ENCODE measurements around the gene GABPB1. TPM values are rescaled to one million over a fixed set of nuclear protein-coding genes. Genes with fewer than 3 reads are reported as not detected.

Gene GABPB1
- total RNA-seq, 2 donors from 2014 or later = 13.6 to 15.7 TPM

DNA sequence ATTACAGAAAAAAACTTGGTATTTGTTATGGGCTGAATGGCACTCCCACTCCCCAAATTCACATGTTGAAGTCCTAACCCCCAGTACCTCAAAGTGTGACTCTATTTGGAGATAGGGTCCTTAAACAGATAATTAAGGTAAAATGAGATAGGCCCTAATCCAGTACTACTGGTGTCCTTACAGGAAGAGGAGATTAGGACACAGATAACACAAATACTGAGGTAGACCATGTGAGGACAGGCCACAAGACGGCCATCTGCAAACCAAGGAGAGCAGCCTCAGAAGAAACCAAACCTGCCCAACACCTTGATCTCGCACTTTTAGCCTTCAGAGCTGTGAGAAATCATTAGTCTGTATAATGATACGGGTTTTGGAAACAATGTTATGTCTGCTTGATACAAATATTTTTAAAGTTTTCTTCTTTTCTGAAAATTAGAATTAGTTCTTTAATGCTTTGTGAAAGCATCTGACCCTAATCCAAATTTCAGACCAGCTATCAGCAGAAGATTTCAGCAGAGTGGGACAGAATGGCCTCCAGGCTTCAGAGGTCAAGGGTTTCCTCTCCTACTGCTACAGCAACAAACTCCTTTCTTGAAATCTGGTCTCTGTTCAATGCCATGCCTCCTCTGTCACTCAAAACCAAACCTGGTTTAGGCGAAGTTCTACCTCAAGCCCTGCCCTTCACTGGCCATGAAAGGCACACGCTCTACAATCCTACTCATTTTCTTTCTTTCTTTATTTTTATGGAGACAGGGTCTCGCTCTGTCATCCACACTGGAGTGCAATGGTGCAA is 67.5 kb downstream of the GABPB1 start:
- no peak for DNase-seq
- no peak overlapping the region for H3K27ac ChIP-seq
- intact Hi-C loops (cut with DNase I) = no loop called here
- H3K4me3 ChIP-seq = no peak overlapping the region
- TF ChIP-seq, protein P1, sequence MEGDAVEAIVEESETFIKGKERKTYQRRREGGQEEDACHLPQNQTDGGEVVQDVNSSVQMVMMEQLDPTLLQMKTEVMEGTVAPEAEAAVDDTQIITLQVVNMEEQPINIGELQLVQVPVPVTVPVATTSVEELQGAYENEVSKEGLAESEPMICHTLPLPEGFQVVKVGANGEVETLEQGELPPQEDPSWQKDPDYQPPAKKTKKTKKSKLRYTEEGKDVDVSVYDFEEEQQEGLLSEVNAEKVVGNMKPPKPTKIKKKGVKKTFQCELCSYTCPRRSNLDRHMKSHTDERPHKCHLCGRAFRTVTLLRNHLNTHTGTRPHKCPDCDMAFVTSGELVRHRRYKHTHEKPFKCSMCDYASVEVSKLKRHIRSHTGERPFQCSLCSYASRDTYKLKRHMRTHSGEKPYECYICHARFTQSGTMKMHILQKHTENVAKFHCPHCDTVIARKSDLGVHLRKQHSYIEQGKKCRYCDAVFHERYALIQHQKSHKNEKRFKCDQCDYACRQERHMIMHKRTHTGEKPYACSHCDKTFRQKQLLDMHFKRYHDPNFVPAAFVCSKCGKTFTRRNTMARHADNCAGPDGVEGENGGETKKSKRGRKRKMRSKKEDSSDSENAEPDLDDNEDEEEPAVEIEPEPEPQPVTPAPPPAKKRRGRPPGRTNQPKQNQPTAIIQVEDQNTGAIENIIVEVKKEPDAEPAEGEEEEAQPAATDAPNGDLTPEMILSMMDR (IDR thresholded peaks at IDR 0.05) = no peak
- H3K36me3 ChIP-seq = no peaks in the 10 kb centered on the region
- H3K9me3 ChIP-seq = no peaks in the 10 kb centered on the region
- H3K9ac ChIP-seq (ENCODE audit: low read depth in 2 of 2, low read length in 2 of 2) = no peak overlapping the region
- H3K27me3 ChIP-seq = no peaks in the 10 kb centered on the region
- H3K4me1 ChIP-seq = no peaks in the 10 kb centered on the region

DNA sequence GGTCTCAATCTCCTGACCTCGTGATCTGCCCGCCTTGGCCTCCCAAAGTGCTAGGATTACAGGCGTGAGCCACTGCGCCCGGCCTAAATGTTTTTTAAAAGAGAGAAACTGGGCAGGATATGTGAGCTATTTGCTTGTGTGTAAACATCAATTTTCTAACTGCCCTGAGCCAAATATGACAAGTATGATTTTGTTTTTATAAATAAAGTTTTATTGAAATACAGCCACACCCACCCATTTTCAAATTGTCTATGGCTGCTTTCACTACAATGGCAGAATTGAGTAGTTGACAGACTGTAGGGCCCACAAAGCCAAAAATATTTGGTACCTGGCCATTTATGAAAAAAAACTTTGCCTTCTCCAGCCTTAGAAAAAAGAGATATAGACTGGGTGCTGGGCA is 73.6 kb downstream of the GABPB1 start:
- H3K9me3 ChIP-seq = no peaks in the 10 kb centered on the region
- H3K4me3 ChIP-seq = no peak overlapping the region
- intact Hi-C loops (cut with DNase I) = no loop called here
- no peaks in the 10 kb centered on the region for H3K36me3 ChIP-seq
- DNase-seq = no peak
- no peaks in the 10 kb centered on the region for H3K27me3 ChIP-seq
- TF ChIP-seq, protein P1 (IDR thresholded peaks at IDR 0.05) = no peak
- H3K4me1 ChIP-seq = no peaks in the 10 kb centered on the region
- H3K9ac ChIP-seq (ENCODE audit: low read depth in 2 of 2, low read length in 2 of 2) = no peak overlapping the region
- H3K27ac ChIP-seq = no peak overlapping the region

DNA sequence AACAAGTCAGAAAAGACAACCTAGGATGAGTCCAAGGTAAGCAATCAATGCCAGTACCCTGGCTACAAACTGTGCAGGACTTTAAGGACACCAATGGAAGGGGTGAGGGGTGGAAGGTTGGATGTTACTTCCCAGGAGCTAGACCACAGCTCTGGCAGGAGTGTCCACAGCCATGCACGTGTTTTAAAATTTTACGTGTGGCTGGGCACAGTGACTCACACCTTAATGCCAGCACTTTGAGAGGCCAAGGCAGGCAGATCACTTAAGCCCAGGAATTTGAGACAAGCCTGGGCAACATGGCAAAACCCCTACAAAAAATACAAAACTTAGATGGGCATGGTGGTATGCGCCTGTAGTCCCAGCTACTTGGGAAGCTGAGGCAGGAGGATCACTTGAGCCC is 74.7 kb downstream of the GABPB1 start:
- no peak overlapping the region for H3K9ac ChIP-seq (ENCODE audit: low read depth in 2 of 2, low read length in 2 of 2)
- no peak for DNase-seq
- intact Hi-C loops (cut with DNase I) = no loop called here

GRCh38 chr15:50278496-50278895 is 76.5 kb downstream of the GABPB1 start:
- H3K4me1 ChIP-seq = no peaks in the 10 kb centered on the region
- H3K9ac ChIP-seq (ENCODE audit: low read depth in 2 of 2, low read length in 2 of 2) = no peak overlapping the region
- no peak overlapping the region for H3K27ac ChIP-seq
- TF ChIP-seq, protein P1 (IDR thresholded peaks at IDR 0.05) = no peak
- H3K9me3 ChIP-seq = no peaks in the 10 kb centered on the region
- no peaks in the 10 kb centered on the region for H3K27me3 ChIP-seq
- no peak overlapping the region for H3K4me3 ChIP-seq
- DNase-seq = no peak
- no peaks in the 10 kb centered on the region for H3K36me3 ChIP-seq
- intact Hi-C loops (cut with DNase I) = no loop called here

More for the DNA sequence above, 74.7 kb downstream of the GABPB1 start:
- no peaks in the 10 kb centered on the region for H3K4me1 ChIP-seq
- TF ChIP-seq, protein P1 (IDR thresholded peaks at IDR 0.05) = no peak
- H3K36me3 ChIP-seq = no peaks in the 10 kb centered on the region
- no peaks in the 10 kb centered on the region for H3K27me3 ChIP-seq
- H3K27ac ChIP-seq = no peak overlapping the region
- H3K4me3 ChIP-seq = no peak overlapping the region
- no peaks in the 10 kb centered on the region for H3K9me3 ChIP-seq

DNA sequence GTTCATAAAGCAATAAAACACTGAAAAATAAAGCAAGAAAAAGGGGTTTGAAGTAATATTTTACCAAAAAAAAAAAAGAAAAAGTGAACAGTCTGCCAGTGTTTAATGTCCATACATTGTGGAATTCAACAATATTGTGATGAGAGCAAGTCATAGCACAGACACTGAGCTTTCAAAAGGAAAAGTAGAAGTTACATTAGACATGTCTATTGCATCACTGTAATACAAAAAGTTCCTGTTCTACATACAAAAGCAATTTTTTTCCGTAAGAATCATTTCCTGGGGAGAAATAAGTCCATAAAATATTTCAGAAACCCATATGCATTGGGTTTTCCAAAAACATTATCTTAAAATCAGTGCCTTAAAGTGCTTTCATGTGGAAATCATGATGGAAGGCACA is 77.6 kb downstream of the GABPB1 start:
- intact Hi-C loops (cut with DNase I) = no loop called here
- Histone ChIP-seq H3K4me3 (no peak overlapping the region), H3K27ac (no peak overlapping the region), H3K27me3 (no peaks in the 10 kb centered on the region), H3K4me1 (no peaks in the 10 kb centered on the region), H3K9ac (ENCODE audit: low read depth in 2 of 2, low read length in 2 of 2) (no peak overlapping the region), H3K9me3 (no peaks in the 10 kb centered on the region), H3K36me3 (no peaks in the 10 kb centered on the region)
- TF ChIP-seq, protein P1 (IDR thresholded peaks at IDR 0.05) = no peak
- no peak for DNase-seq

Data from colonic mucosa (tissue), 4 donors.